RWPE1 (cell line): Measurements from ENCODE around the gene GYPA.

Experiments
- CTCF ChIA-PET: fragments of 350-600 bp; sonication (Branson Sonifier 250); formaldehyde crosslinking; extraction: SDS; loops from one replicate; lab custom pipeline; 2021; lab: Yijun Ruan, JAX
- POLR2A ChIA-PET: fragments of 400-600 bp; formaldehyde crosslinking; extraction: SDS; loops from one replicate; lab custom pipeline; 2020; ENCODE audit warnings: antibody characterized with exemption; ENCODE audit not compliant: low non-redundant PET; lab: Yijun Ruan, JAX
- DNase-seq: peaks from one replicate; pipeline ENCODE4 v3.0.0; 2012; ENCODE audit warnings: low spot score
- H3K27ac ChIP-seq: fragments of 450-650 bp; 2 replicates; pipeline ENCODE4 v1.5.1; 2017
- TF ChIP-seq, protein P1 (sequence below): fragments of 450-650 bp; conservative IDR thresholded peaks from 2 replicates; pipeline ENCODE4 v1.5.1; 2017; ENCODE audit warnings: low read depth, mild to moderate bottlenecking

The GYPA gene

DNA sequence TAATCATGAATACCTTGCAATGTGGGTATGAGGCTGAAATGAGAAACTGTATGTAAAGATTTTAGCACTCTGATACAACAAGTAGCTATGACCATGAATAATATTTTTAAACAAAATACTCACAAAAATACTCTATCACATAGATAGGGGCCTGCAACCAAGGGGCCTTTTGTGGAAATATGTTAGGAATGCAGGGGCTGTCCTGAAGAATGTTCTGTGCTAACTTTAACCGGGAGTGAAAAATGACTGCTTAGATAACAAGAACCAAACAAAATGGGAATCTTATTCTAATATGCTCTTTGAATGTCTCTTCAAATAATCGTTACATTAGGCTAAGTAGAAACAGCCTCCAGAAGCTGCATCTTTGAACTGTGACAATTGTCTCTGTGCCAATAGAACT is 37.9 kb upstream of the GYPA start:
- TF ChIP-seq, protein P1, sequence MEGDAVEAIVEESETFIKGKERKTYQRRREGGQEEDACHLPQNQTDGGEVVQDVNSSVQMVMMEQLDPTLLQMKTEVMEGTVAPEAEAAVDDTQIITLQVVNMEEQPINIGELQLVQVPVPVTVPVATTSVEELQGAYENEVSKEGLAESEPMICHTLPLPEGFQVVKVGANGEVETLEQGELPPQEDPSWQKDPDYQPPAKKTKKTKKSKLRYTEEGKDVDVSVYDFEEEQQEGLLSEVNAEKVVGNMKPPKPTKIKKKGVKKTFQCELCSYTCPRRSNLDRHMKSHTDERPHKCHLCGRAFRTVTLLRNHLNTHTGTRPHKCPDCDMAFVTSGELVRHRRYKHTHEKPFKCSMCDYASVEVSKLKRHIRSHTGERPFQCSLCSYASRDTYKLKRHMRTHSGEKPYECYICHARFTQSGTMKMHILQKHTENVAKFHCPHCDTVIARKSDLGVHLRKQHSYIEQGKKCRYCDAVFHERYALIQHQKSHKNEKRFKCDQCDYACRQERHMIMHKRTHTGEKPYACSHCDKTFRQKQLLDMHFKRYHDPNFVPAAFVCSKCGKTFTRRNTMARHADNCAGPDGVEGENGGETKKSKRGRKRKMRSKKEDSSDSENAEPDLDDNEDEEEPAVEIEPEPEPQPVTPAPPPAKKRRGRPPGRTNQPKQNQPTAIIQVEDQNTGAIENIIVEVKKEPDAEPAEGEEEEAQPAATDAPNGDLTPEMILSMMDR, result no peak

DNA sequence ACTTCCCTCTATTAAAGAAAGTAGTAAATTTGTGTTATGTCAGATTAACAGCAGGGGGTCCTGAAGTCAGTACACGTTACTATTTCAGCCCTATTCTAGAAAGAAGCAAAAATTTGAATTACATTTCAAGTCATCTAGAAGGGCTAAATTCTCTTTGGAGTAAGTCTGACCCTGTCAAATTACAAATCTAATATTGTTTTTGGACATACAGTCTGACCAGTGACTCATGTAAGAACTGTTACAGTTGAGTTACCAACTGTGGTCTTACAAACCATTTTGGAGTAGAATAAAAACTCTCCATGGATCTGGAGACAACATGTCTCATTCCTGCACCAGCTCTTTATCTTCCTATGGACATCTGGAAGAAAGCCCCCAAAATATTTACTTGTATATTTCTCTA is 36.0 kb upstream of the GYPA start:
- ChIA-PET CTCF (interaction anchor here (1.0 kb wide), 1 partner anchor 9 kb away, joined by 5 read pairs; no protein-coding TSS in a partner anchor), POLR2A (no interaction called here)
- TF ChIP-seq, protein P1, result no peak

More for the DNA sequence above, 37.9 kb upstream of the GYPA start:
- H3K27ac ChIP-seq, result no peak overlapping the region
- ChIA-PET CTCF (no interaction called here), POLR2A (no interaction called here)
- DNase-seq, result no peak

DNA sequence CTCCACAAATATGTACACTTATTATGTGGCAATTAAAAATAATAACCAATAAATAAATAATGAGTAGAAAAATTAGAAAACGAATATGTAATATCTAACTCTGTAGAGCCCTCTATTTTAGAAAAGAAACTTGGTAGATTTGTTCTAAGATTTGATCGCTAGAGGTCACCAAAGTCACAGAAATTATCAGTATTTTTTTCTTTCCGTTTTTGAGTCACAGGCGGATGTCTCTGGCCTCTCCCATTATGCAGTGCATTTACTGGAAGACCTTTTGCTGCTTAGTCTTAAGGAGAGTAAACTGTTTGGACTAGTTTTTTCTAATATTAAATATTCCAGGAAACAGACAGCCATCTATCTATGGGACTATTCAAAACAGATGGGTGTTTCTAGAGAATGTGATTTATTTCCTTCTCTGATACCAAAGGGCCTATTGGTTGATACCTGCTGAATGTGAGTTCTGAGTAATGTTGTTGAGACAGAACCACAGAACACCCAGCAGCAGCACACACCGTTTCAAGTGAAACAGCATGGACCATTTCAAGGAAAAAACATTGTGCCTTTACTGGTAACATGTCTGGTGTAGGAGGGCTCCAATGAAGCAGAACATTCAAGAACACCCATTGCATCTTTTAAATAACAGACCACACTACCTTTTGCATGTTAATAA is 34.0 kb upstream of the GYPA start:
- peak; percentile 28 for DNase-seq
- no peak overlapping the region for H3K27ac ChIP-seq
- TF ChIP-seq, protein P1, result peak; percentile 48
- ChIA-PET POLR2A (no interaction called here), CTCF (interaction anchor here (0.5 to 0.7 kb wide), 2 partner anchors 908 to 1184 kb away, joined by 3 to 4 read pairs; no protein-coding TSS in a partner anchor)

More for the DNA sequence above, 36.0 kb upstream of the GYPA start:
- DNase-seq, result no peak
- no peak overlapping the region for H3K27ac ChIP-seq

DNA sequence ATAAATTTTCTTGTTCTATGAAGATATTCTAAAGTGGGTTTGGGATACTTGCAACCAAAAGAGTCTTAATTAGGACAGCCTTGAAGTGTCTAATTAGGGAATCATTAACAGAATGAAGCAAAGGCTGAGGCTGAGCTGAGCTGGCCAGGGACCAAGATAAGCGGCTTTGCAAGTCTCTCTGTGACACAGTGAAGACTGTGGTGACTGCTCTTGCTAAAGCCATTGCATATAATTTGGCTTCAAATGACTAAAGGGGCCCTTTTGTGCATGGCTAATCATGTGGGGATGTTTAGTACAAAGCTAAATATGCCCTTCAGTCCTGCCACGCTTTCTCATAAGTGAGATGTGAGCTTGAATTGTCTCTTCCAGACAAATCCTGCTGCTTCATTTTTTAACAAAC is 31.2 kb upstream of the GYPA start:
- H3K27ac ChIP-seq, result no peak overlapping the region
- ChIA-PET POLR2A (no interaction called here), CTCF (no interaction called here)
- no peak for DNase-seq
- TF ChIP-seq, protein P1, result no peak

DNA sequence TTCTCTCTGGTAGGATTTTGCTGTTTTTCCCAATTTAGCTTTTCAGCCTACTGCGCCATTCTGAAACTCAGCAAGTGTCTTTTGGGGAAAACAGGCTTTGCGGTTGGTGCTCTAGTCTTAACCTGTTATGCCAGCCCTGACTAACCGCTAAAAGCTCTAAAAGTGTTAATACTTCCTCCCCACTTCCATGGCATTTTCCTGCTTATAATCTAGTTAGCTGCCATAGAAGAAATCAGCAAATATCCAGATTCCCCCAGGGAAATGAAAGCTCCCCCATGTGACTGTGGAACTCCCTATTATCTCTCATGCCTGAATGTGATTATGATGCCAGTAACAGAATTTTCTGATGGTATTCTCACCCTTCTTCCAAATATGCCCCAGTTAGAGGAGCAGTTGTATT is 28.7 kb upstream of the GYPA start:
- no peak overlapping the region for H3K27ac ChIP-seq
- ChIA-PET POLR2A (no interaction called here), CTCF (no interaction called here)
- no peak for DNase-seq
- TF ChIP-seq, protein P1, result no peak

DNA sequence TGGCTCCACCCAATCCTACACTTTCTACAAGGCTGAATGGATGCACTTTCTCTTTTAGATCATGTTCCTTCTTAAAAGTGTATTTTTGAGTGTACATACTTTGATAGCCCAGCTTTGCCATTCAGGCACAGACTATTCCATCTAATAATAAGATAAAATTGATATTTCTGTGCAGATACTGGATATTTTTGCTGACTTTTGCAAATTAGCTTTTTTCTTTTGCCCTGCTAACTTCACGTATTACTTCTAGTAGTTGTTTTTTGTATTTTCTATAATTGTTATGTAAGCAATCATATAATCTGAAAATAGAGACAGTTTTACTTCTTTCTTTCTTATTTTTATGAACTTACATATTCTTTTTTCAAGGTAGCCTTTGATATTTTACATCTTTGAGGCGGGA is 13.5 kb upstream of the GYPA start:
- no peak for DNase-seq
- ChIA-PET POLR2A (no interaction called here), CTCF (no interaction called here)
- no peak overlapping the region for H3K27ac ChIP-seq
- TF ChIP-seq, protein P1, result no peak
